GM18907 (cell line): Measurements from ENCODE around the gene TMEM184B.

Experiments
- ATAC-seq: cut with Tn5 transposase; IDR thresholded peaks from one replicate; pipeline ENCODE4 v1.9.1; 2021; ENCODE audit warnings: mild to moderate bottlenecking, moderate library complexity; ENCODE audit not compliant: unreplicated experiment

TMEM184B gene

DNA sequence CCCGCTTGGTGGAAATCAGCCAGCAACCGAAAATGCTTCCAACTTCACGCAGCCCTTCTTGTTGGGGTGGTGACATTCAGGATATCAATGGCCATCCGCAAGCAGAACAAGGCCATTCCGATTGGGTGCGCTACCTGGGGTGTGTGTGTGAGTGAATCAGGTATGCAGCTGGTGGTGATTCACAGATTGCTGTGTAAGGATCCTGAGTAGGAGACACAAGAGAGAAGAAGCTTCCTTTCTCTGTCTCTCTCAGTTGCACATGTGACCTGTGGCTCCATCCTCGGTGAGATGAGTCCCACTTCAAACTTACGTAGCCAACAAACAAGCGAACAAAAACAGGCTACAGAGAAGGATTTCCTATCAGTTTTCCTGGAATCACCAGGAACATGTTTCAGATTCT, 9.6 kb upstream of the TMEM184B start:
- no peak for ATAC-seq

- no peak for ATAC-seq
Measured at GRCh38 chr22:38276166-38276565, 3.4 kb upstream of the TMEM184B start.

DNA sequence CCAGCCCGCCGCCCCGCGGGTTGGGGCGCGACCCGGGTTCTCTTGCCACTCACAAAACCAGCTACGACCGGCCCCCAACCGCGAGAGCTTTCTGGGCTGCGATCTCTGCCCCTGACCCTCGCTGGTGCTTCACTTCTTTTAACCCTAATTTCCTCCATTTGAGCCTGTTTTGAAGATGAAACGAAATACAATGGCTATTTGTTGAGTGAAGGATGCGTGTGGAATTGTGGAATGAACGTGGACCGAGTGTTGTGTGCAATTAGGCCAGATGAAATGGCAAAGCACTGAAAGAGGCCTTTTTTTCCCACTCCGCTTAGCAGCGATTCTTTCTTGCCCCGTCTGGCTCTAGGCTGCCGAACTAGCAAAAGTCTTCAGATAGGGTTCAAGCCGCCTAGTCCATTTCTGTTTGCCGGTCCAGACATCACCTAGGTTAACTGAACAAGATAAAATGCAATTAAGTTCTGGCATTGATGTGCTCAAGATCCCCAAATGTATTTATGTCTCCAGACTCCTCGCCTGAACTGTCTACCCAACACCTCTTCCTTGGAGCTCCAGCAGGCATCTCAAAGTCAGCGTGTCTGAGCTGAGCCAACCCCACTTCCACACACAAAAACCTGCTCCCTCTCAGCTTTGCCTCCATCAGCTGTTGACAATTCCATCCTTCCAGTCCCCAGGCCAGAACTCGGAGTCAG, 471 bp upstream of the TMEM184B start:
- ATAC-seq = no peak

DNA sequence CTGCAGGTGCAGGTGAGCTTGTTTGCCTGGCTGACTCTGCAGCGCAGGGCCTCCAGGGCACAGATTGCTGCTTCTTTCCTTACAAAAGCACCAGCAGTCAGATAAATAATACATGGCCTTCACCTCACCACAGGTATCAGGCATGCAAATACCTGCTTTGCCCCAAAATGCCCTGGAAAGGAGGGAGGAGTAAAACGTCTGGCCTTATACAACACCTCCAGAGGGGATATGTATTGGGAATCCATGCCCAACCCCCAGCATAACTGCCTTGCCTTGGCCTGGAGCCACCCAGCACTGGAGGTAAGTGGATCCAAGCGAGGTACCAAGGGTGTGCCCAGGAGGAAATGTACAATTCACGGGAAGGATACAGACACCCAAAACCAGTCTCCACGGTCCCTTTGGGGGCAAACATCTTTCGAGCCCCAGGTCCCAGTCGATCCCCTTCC, 860 bp downstream of the TMEM184B start:
- peak; percentile 15 for ATAC-seq

GRCh38 chr22:38271101-38271500, 1.7 kb downstream of the TMEM184B start:
- no peak for ATAC-seq

- ATAC-seq = no peak
Measured at GRCh38 chr22:38270091-38270992, 2.5 kb downstream of the TMEM184B start.

DNA sequence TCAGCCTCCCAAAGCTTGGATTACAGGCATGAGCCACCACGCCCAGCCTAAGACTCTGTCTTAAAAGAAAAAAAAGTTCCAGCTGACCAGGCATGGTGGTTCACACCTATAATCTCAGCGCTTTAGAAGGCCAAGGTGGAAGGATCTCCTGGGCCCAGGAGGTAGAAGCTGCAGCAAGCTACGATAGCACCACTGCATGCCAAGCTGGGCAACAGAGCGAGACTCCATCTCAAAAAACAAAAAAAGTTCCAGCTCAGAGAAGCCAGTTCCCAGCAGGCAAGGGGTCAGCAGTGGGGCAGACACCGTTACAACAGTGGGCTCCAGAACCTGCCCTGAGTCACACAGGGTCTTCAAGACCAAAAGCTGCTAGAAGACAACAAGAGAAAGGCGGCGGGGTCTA, 3.3 kb downstream of the TMEM184B start:
- ATAC-seq = no peak

DNA sequence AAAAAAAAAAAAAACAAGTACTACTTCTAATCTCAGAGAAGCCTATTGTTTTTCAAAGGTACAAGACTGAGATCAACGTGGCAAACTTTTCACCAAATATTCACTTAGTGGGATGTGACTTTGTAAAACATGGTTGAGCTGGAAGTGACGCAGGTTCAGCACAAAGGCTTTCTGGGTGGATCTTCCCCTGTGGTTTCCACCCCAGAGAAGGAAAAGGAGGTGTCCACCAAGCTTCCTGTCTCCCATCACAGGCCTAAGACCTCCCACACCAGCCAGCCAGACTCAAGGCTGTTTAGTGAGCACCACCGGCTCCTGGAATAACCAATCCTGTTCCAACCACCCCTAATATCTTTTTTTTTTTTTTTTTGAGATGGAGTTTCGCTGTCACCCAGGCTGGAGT, 5.7 kb downstream of the TMEM184B start:
- ATAC-seq = no peak

- no peak for ATAC-seq
Measured at GRCh38 chr22:38266120-38266519, 6.7 kb downstream of the TMEM184B start.

- no peak for ATAC-seq
Measured at GRCh38 chr22:38264322-38264843, 8.4 kb downstream of the TMEM184B start.

GRCh38 chr22:38262051-38262795, 10.6 kb downstream of the TMEM184B start:
- ATAC-seq = no peak

GRCh38 chr22:38260761-38261681, 11.8 kb downstream of the TMEM184B start:
- ATAC-seq = peak; percentile 7

GRCh38 chr22:38259370-38259769, 13.4 kb downstream of the TMEM184B start:
- no peak for ATAC-seq

DNA sequence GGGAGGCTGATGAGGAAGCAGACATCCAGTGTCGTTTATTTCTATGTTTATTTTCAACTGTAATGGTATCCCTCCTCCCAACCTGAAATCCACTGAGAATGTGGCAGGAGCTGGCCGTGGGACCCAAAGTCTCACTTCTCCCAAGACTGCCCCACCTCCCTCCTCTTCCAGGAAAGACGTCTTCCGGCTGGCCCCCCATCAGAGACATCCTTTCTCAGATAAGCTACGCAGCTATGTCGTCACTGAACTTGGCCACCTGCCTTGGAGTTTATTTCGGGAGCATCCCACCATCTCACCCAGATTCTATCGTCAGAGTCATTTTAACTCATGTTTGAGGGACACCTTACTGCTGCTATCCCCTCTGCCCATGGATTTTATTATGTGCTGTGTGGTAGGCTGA, 13.9 kb downstream of the TMEM184B start:
- ATAC-seq = no peak

- no peak for ATAC-seq
Measured at GRCh38 chr22:38257650-38258250, 15.1 kb downstream of the TMEM184B start.

- no peak for ATAC-seq
Measured at GRCh38 chr22:38257181-38257580, 15.6 kb downstream of the TMEM184B start.

DNA sequence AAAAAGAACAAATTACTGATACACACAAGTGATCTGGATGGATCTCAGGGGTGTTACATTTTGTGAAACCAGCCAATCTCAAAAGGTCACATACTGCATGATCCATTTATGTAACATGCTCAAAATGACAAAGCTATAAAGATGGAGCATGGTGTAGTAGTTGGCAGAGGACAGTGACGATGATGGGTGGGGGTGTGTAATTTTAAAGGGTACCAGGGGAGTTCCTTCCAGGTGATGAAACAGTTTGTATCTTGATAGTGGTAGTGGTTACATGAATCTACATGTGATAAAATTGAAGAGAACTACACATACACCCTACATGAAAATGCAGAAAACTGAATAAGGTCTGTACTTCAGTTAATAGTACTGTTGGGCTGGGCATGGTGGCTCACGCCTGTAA, 17.1 kb downstream of the TMEM184B start:
- no peak for ATAC-seq

GRCh38 chr22:38251341-38251692, 21.5 kb downstream of the TMEM184B start:
- no peak for ATAC-seq

GRCh38 chr22:38250643-38251340, 22.0 kb downstream of the TMEM184B start:
- ATAC-seq = no peak
